Gastrocnemius medialis (tissue), 4 donors: ENCODE results near the gene ZBTB46.

Experiments
- CTCF ChIP-seq, 5 experiments: fragments of 450-650 bp in 3 of 5; fragments of 200-600 bp in 2 of 5; sonication (generic) in 2 of 5; IDR thresholded peaks in 4 of 5; conservative IDR thresholded peaks in 1 of 5; 1 replicate in 4 of 5; 2 replicates in 1 of 5; pipeline ENCODE4 v1.5.1; 2016 to 2019; ENCODE audit warnings: antibody characterized with exemption in 5 of 5, mild to moderate bottlenecking in 3 of 5, moderate library complexity in 3 of 5
- POLR2A ChIP-seq, 2 donors: fragments of 450-650 bp; IDR thresholded peaks; one replicate each; pipeline ENCODE4 v1.6.1; 2017; ENCODE audit warnings: antibody characterized with exemption in 2 of 2, mild to moderate bottlenecking in 2 of 2, moderate library complexity in 2 of 2

GRCh38 chr20:63831993-63832686 is 1.1 kb upstream of the ZBTB46 start:
- TF ChIP-seq POLR2A (IDR thresholded peaks at IDR 0.05) (no peak), CTCF (IDR thresholded peaks at IDR 0.05 in 4 of 5, conservative IDR thresholded peaks at IDR 0.05 in 1 of 5) (no peak)
